H9 (cell line): ENCODE data around the gene AGBL4. TPM values are rescaled to one million over a fixed set of nuclear protein-coding genes. Genes with fewer than 3 reads are reported as not detected.

Source experiments
- DNase-seq: peaks from one replicate; pipeline ENCODE4 v3.0.0-alpha.2; 2017
- H2AFZ ChIP-seq: one replicate; pipeline ENCODE4 v1.6.1; 2013; ENCODE audit warnings: mild to moderate bottlenecking, low read length, control low read depth, moderate library complexity
- H2AK5ac ChIP-seq: 2 replicates; pipeline ENCODE4 v1.6.1; 2013; ENCODE audit warnings: low read length, control low read depth, mixed read lengths; ENCODE audit not compliant: insufficient read length
- H2BK120ac ChIP-seq: one replicate; pipeline ENCODE4 v1.6.1; 2013; ENCODE audit warnings: low read depth, mild to moderate bottlenecking, low read length, control low read depth, inconsistent platforms; ENCODE audit not compliant: poor library complexity, severe bottlenecking
- H2BK12ac ChIP-seq: 2 replicates; pipeline ENCODE4 v1.6.1; 2013; ENCODE audit warnings: low read length, control low read depth, mixed read lengths, low read depth; ENCODE audit not compliant: insufficient read length
- H2BK15ac ChIP-seq: 2 replicates; pipeline ENCODE4 v1.6.1; 2013; ENCODE audit warnings: low read depth, low read length, control low read depth
- H2BK20ac ChIP-seq: one replicate; pipeline ENCODE4 v1.6.1; 2013; ENCODE audit warnings: low read depth, mild to moderate bottlenecking, low read length, control low read depth, inconsistent platforms; ENCODE audit not compliant: poor library complexity, severe bottlenecking
- H2BK5ac ChIP-seq: 2 replicates; pipeline ENCODE4 v1.6.1; 2013; ENCODE audit warnings: low read length, control low read depth, mixed read lengths; ENCODE audit not compliant: insufficient read length
- H3K14ac ChIP-seq: 2 replicates; pipeline ENCODE4 v1.6.1; 2013; ENCODE audit warnings: low read length, control low read depth; ENCODE audit not compliant: insufficient read depth
- H3K18ac ChIP-seq: 2 replicates; pipeline ENCODE4 v1.6.1; 2013; ENCODE audit warnings: low read depth, mild to moderate bottlenecking, mixed read lengths, low read length, control low read depth; ENCODE audit not compliant: insufficient read length
- H3K23ac ChIP-seq: 2 replicates; pipeline ENCODE4 v1.6.1; 2013; ENCODE audit warnings: low read length, control low read depth, mixed read lengths, low read depth; ENCODE audit not compliant: insufficient read length
- H3K23me2 ChIP-seq: 2 replicates; pipeline ENCODE4 v1.6.1; 2013; ENCODE audit warnings: low read depth, mild to moderate bottlenecking, mixed read lengths, low read length, control low read depth; ENCODE audit not compliant: insufficient read length, poor library complexity, severe bottlenecking
- H3K27ac ChIP-seq: 2 replicates; pipeline ENCODE4 v1.5.1; 2013; ENCODE audit warnings: low read length, control low read depth, mixed read lengths, low read depth; ENCODE audit not compliant: insufficient read length
- H3K27me3 ChIP-seq: 2 replicates; pipeline ENCODE4 v1.6.1; 2013; ENCODE audit warnings: low read length, control low read depth, inconsistent platforms; ENCODE audit not compliant: insufficient read depth
- H3K4ac ChIP-seq: 2 replicates; pipeline ENCODE4 v1.6.1; 2013; ENCODE audit warnings: low read depth, mild to moderate bottlenecking, control low read depth, inconsistent platforms, low read length, moderate library complexity
- H3K4me1 ChIP-seq: 2 replicates; pipeline ENCODE4 v1.6.1; 2013; ENCODE audit warnings: low read length, control low read depth, inconsistent platforms; ENCODE audit not compliant: insufficient read depth
- H3K4me2 ChIP-seq: 2 replicates; pipeline ENCODE4 v1.6.1; 2013; ENCODE audit warnings: low read length, control low read depth, mixed read lengths; ENCODE audit not compliant: insufficient read length, insufficient read depth
- H3K56ac ChIP-seq: 2 replicates; pipeline ENCODE4 v1.6.1; 2013; ENCODE audit warnings: low read depth, mild to moderate bottlenecking, mixed read lengths, low read length, control low read depth; ENCODE audit not compliant: insufficient read length
- H3K79me1 ChIP-seq: 2 replicates; pipeline ENCODE4 v1.6.1; 2013; ENCODE audit warnings: low read depth, mild to moderate bottlenecking, moderate library complexity, low read length, control low read depth, inconsistent platforms; ENCODE audit not compliant: insufficient read depth, poor library complexity, severe bottlenecking
- H3K79me2 ChIP-seq: 2 replicates; pipeline ENCODE4 v1.6.1; 2013; ENCODE audit warnings: low read length, control low read depth, inconsistent platforms; ENCODE audit not compliant: insufficient read depth
- H3K9ac ChIP-seq: 2 replicates; pipeline ENCODE4 v1.6.1; 2013; ENCODE audit warnings: low read length, control low read depth, mixed read lengths; ENCODE audit not compliant: insufficient read length; ENCODE audit errors: extremely low read depth
- H3K9me3 ChIP-seq: one replicate; pipeline ENCODE4 v1.6.1; 2013; ENCODE audit warnings: low read depth, low read length, inconsistent platforms; ENCODE audit not compliant: control insufficient read depth
- H3T11ph ChIP-seq: one replicate; pipeline ENCODE4 v1.6.1; 2013; ENCODE audit warnings: mild to moderate bottlenecking, low read length, control low read depth, inconsistent platforms
- H4K20me1 ChIP-seq: one replicate; pipeline ENCODE4 v1.6.1; 2013; ENCODE audit not compliant: control insufficient read depth, insufficient read length, insufficient read depth
- H4K5ac ChIP-seq: 2 replicates; pipeline ENCODE4 v1.6.1; 2013; ENCODE audit warnings: low read depth, mild to moderate bottlenecking, mixed read lengths, low read length, control low read depth; ENCODE audit not compliant: insufficient read length
- H4K8ac ChIP-seq: replicated peaks from 2 replicates; pipeline ENCODE4 v1.6.1; 2013; ENCODE audit warnings: low read length, control low read depth, mixed read lengths, low read depth; ENCODE audit not compliant: insufficient read length
- H4K91ac ChIP-seq: 2 replicates; pipeline ENCODE4 v1.6.1; 2013; ENCODE audit warnings: low read depth, mild to moderate bottlenecking, moderate library complexity, mixed read lengths, low read length, control low read depth; ENCODE audit not compliant: insufficient read length
- H3K27ac Mint-ChIP-seq, 3 experiments: 2 replicates in 2 of 3; 3 replicates in 1 of 3; pipeline ENCODE4 v1.8.0; 2020 to 2021; ENCODE audit warnings: mixed read lengths in 3 of 3, mild to moderate bottlenecking in 1 of 3, moderate library complexity in 1 of 3
- H3K27me3 Mint-ChIP-seq: 2 replicates; pipeline ENCODE4 v1.8.0; 2021; ENCODE audit warnings: low read depth, mild to moderate bottlenecking, moderate library complexity, mixed read lengths
- H3K36me3 Mint-ChIP-seq, 3 experiments: 2 replicates in 2 of 3; 3 replicates in 1 of 3; pipeline ENCODE4 v1.8.0; 2020 to 2021; ENCODE audit warnings: low read depth in 3 of 3, mixed read lengths in 3 of 3; ENCODE audit not compliant: insufficient read depth in 1 of 3
- H3K4me1 Mint-ChIP-seq, 2 experiments: 2 replicates each; pipeline ENCODE4 v1.8.0; 2020; ENCODE audit warnings: mixed read lengths in 2 of 2
- H3K4me3 Mint-ChIP-seq, 2 experiments: 2 replicates in 1 of 2; 3 replicates in 1 of 2; pipeline ENCODE4 v1.8.0; 2020 to 2021; ENCODE audit warnings: mild to moderate bottlenecking in 2 of 2, mixed read lengths in 2 of 2, moderate library complexity in 1 of 2
- H3K9me3 Mint-ChIP-seq, 2 experiments: 2 replicates in 1 of 2; 3 replicates in 1 of 2; pipeline ENCODE4 v1.8.0; 2020; ENCODE audit warnings: mild to moderate bottlenecking in 2 of 2, mixed read lengths in 2 of 2, moderate library complexity in 1 of 2
- CTCF ChIP-seq: fragments of 200-600 bp; sonication (generic); conservative IDR thresholded peaks from 3 replicates; pipeline ENCODE4 v1.8.0; 2021; ENCODE audit warnings: antibody characterized with exemption, mild to moderate bottlenecking
- WGBS: extraction: QIAGEN DNeasy Blood & Tissue Kit; methylation state at CpG from one replicate; pipeline ENCODE4 v1.1.7; 2013; ENCODE audit warnings: missing lambda C conversion rate, low lambda C conversion rate, mixed read lengths; ENCODE audit not compliant: insufficient read length; ENCODE audit errors: extremely low coverage; 5-methylcytosine and 5-hydroxymethylcytosine counted together
- total RNA-seq: library from RNA; stranded (reverse); gene quantifications from 2 replicates; pipeline ENCODE4 v1.2.1, GENCODE V29; 2021

AGBL4 gene
- total RNA-seq, 1 experiment from 2014 or later, result not detected

DNA sequence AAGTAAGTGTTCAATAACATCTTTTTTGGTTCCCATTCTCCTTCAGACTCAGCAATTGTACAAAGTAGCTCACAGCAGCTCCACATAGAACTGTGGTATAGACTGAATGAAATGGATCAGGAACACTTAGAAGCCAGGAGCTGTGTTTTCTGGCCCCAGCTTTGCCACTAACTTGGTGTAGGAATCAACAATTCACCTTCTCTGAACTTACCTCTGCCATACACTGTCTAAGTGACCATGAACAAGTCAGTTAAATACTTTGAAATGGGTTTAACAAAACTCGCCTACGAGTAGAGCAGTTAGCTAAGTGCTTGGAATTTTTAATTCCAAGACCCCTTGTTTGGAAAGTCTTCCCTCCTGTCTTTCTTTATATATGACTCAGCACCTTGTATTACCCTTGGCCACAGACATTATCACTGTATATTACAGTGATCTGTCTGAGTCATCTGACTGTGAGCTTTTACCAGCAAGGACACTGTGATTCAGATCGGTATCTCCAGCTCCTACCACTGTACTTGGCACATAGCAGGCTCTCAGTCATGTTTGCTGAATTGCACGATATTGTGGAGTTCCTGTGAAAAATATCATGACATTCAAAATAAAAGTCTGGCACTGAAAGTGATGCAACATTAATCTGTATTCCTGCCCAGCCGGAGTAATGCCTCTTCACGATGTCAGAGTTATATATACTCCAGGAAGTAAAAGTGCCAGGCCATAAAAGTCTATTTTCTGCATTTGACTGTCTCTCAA is 1145.4 kb downstream of the AGBL4 start:
- no peak overlapping the region for H3K18ac ChIP-seq
- no peaks in the 10 kb centered on the region for H3K79me1 ChIP-seq
- no CpG with 5 or more reads among the region's 6 CpGs for WGBS
- no peaks in the 10 kb centered on the region; the same call in 1 of the 2 replicates for H3K27me3 Mint-ChIP-seq
- no peak overlapping the region for H3K23ac ChIP-seq
- no peak overlapping the region for H3K27ac ChIP-seq
- no peak overlapping the region for H4K5ac ChIP-seq
- H3K27ac Mint-ChIP-seq, result no peak overlapping the region
- H3K56ac ChIP-seq, result no peak overlapping the region
- no peak overlapping the region for H2BK120ac ChIP-seq
- H2BK15ac ChIP-seq, result no peak overlapping the region
- H3K23me2 ChIP-seq, result no peaks in the 10 kb centered on the region
- no peak overlapping the region for H3K4me3 Mint-ChIP-seq
- no peak overlapping the region for H3K14ac ChIP-seq
- H3K27me3 ChIP-seq, result no peaks in the 10 kb centered on the region
- no peaks in the 10 kb centered on the region for H3K9me3 Mint-ChIP-seq
- no peak overlapping the region for H2BK5ac ChIP-seq
- H3K4me1 Mint-ChIP-seq, result peaks cover 27% of the 10 kb centered on the region in 2 experiments
- H3K9ac ChIP-seq, result no peak overlapping the region
- peaks cover 5% of the 10 kb centered on the region; the same call in 1 of the 2 replicates for H3K4me1 ChIP-seq
- H2AK5ac ChIP-seq, result no peak overlapping the region
- no peak overlapping the region for H2BK20ac ChIP-seq
- no peak overlapping the region for H3K4me2 ChIP-seq
- no peak overlapping the region for H3K4ac ChIP-seq
- H3K9me3 ChIP-seq, result no peaks in the 10 kb centered on the region
- no peak overlapping the region for H4K91ac ChIP-seq
- H4K8ac ChIP-seq, result no peak overlapping the region
- TF ChIP-seq CTCF, result no peak
- H3K36me3 Mint-ChIP-seq, result no peaks in the 10 kb centered on the region
- H2AFZ ChIP-seq, result no peak overlapping the region
- H4K20me1 ChIP-seq, result no peaks in the 10 kb centered on the region
- H3K79me2 ChIP-seq, result 0 out of 2 replicates have a peak, but pooled peaks cover 1% of the 10 kb centered on the region
- DNase-seq, result no peak
- H3T11ph ChIP-seq, result no peak overlapping the region
- H2BK12ac ChIP-seq, result no peak overlapping the region
